ENCODE results near the gene CHAD.

The CHAD gene

GRCh38 chr17:50451943-50452629 is 16.6 kb downstream of the CHAD start:
- no peaks in the 10 kb centered on the region for H3K36me3 ChIP-seq (ENCODE audit: control insufficient read depth, insufficient read depth, low read length)
- H3K27ac ChIP-seq (ENCODE audit: low read depth, low read length) = no peak overlapping the region
- H3K4me1 ChIP-seq (ENCODE audit: control insufficient read depth, insufficient read depth, low read length) = no peaks in the 10 kb centered on the region
- H3K9ac ChIP-seq (ENCODE audit: low read depth, low read length) = no peak overlapping the region
- H3K4me3 ChIP-seq (ENCODE audit: low read depth, low read length) = no peak overlapping the region
- no peaks in the 10 kb centered on the region for H3K9me3 ChIP-seq (ENCODE audit: control insufficient read depth, insufficient read depth, low read length)
- no peaks in the 10 kb centered on the region for H3K27me3 ChIP-seq (ENCODE audit: control insufficient read depth, insufficient read depth, low read length)

GRCh38 chr17:50448643-50449042 is 20.0 kb downstream of the CHAD start:
- no peak overlapping the region for H3K27ac ChIP-seq (ENCODE audit: low read depth, low read length)
- peaks cover 2% of the 10 kb centered on the region; the same call in 1 of the 2 replicates for H3K4me1 ChIP-seq (ENCODE audit: control insufficient read depth, insufficient read depth, low read length)
- H3K36me3 ChIP-seq (ENCODE audit: control insufficient read depth, insufficient read depth, low read length) = no peaks in the 10 kb centered on the region
- H3K4me3 ChIP-seq (ENCODE audit: low read depth, low read length) = no peak overlapping the region
- H3K9ac ChIP-seq (ENCODE audit: low read depth, low read length) = no peak overlapping the region
- no peaks in the 10 kb centered on the region for H3K9me3 ChIP-seq (ENCODE audit: control insufficient read depth, insufficient read depth, low read length)
- no peaks in the 10 kb centered on the region for H3K27me3 ChIP-seq (ENCODE audit: control insufficient read depth, insufficient read depth, low read length)

- no peaks in the 10 kb centered on the region for H3K27me3 ChIP-seq (ENCODE audit: control insufficient read depth, insufficient read depth, low read length)
- no peaks in the 10 kb centered on the region for H3K36me3 ChIP-seq (ENCODE audit: control insufficient read depth, insufficient read depth, low read length)
- no peak overlapping the region for H3K9ac ChIP-seq (ENCODE audit: low read depth, low read length)
- H3K27ac ChIP-seq (ENCODE audit: low read depth, low read length) = no peak overlapping the region
- no peaks in the 10 kb centered on the region for H3K9me3 ChIP-seq (ENCODE audit: control insufficient read depth, insufficient read depth, low read length)
- no peak overlapping the region for H3K4me3 ChIP-seq (ENCODE audit: low read depth, low read length)
- H3K4me1 ChIP-seq (ENCODE audit: control insufficient read depth, insufficient read depth, low read length) = peaks cover 8% of the 10 kb centered on the region; the same call in 1 of the 2 replicates
Measured at GRCh38 chr17:50447870-50448595, 20.6 kb downstream of the CHAD start.

GRCh38 chr17:50445730-50446325 is 22.9 kb downstream of the CHAD start:
- Histone ChIP-seq H3K4me3 (ENCODE audit: low read depth, low read length) (no peak overlapping the region), H3K9me3 (ENCODE audit: control insufficient read depth, insufficient read depth, low read length) (no peaks in the 10 kb centered on the region), H3K36me3 (ENCODE audit: control insufficient read depth, insufficient read depth, low read length) (no peaks in the 10 kb centered on the region), H3K27me3 (ENCODE audit: control insufficient read depth, insufficient read depth, low read length) (no peaks in the 10 kb centered on the region), H3K4me1 (ENCODE audit: control insufficient read depth, insufficient read depth, low read length) (peaks cover 8% of the 10 kb centered on the region; the same call in 1 of the 2 replicates), H3K27ac (ENCODE audit: low read depth, low read length) (no peak overlapping the region), H3K9ac (ENCODE audit: low read depth, low read length) (no peak overlapping the region)

GRCh38 chr17:50444841-50445715 is 23.6 kb downstream of the CHAD start:
- Histone ChIP-seq H3K27ac (ENCODE audit: low read depth, low read length) (no peak overlapping the region), H3K36me3 (ENCODE audit: control insufficient read depth, insufficient read depth, low read length) (no peaks in the 10 kb centered on the region), H3K4me3 (ENCODE audit: low read depth, low read length) (no peak overlapping the region), H3K9me3 (ENCODE audit: control insufficient read depth, insufficient read depth, low read length) (no peaks in the 10 kb centered on the region), H3K27me3 (ENCODE audit: control insufficient read depth, insufficient read depth, low read length) (no peaks in the 10 kb centered on the region), H3K4me1 (ENCODE audit: control insufficient read depth, insufficient read depth, low read length) (peaks cover 8% of the 10 kb centered on the region), H3K9ac (ENCODE audit: low read depth, low read length) (no peak overlapping the region)

- H3K9ac ChIP-seq (ENCODE audit: low read depth, low read length) = no peak overlapping the region
- no peaks in the 10 kb centered on the region for H3K36me3 ChIP-seq (ENCODE audit: control insufficient read depth, insufficient read depth, low read length)
- no peak overlapping the region for H3K27ac ChIP-seq (ENCODE audit: low read depth, low read length)
- no peaks in the 10 kb centered on the region for H3K9me3 ChIP-seq (ENCODE audit: control insufficient read depth, insufficient read depth, low read length)
- H3K4me1 ChIP-seq (ENCODE audit: control insufficient read depth, insufficient read depth, low read length) = peaks cover 8% of the 10 kb centered on the region
- no peaks in the 10 kb centered on the region for H3K27me3 ChIP-seq (ENCODE audit: control insufficient read depth, insufficient read depth, low read length)
- H3K4me3 ChIP-seq (ENCODE audit: low read depth, low read length) = no peak overlapping the region
Measured at GRCh38 chr17:50443505-50443974, 25.1 kb downstream of the CHAD start.

- no peaks in the 10 kb centered on the region for H3K27me3 ChIP-seq (ENCODE audit: control insufficient read depth, insufficient read depth, low read length)
- no peak overlapping the region for H3K4me3 ChIP-seq (ENCODE audit: low read depth, low read length)
- no peak overlapping the region for H3K9ac ChIP-seq (ENCODE audit: low read depth, low read length)
- no peaks in the 10 kb centered on the region for H3K9me3 ChIP-seq (ENCODE audit: control insufficient read depth, insufficient read depth, low read length)
- H3K27ac ChIP-seq (ENCODE audit: low read depth, low read length) = no peak overlapping the region
- H3K36me3 ChIP-seq (ENCODE audit: control insufficient read depth, insufficient read depth, low read length) = no peaks in the 10 kb centered on the region
- H3K4me1 ChIP-seq (ENCODE audit: control insufficient read depth, insufficient read depth, low read length) = peaks cover 8% of the 10 kb centered on the region
Measured at GRCh38 chr17:50440838-50441829, 27.5 kb downstream of the CHAD start.

GRCh38 chr17:50440172-50440837 is 28.4 kb downstream of the CHAD start:
- no peak overlapping the region for H3K27ac ChIP-seq (ENCODE audit: low read depth, low read length)
- H3K4me1 ChIP-seq (ENCODE audit: control insufficient read depth, insufficient read depth, low read length) = peaks cover 8% of the 10 kb centered on the region
- H3K9me3 ChIP-seq (ENCODE audit: control insufficient read depth, insufficient read depth, low read length) = no peaks in the 10 kb centered on the region
- no peak overlapping the region for H3K4me3 ChIP-seq (ENCODE audit: low read depth, low read length)
- no peak overlapping the region for H3K9ac ChIP-seq (ENCODE audit: low read depth, low read length)
- H3K27me3 ChIP-seq (ENCODE audit: control insufficient read depth, insufficient read depth, low read length) = no peaks in the 10 kb centered on the region
- H3K36me3 ChIP-seq (ENCODE audit: control insufficient read depth, insufficient read depth, low read length) = no peaks in the 10 kb centered on the region

- Histone ChIP-seq H3K4me3 (ENCODE audit: low read depth, low read length) (no peak overlapping the region), H3K27me3 (ENCODE audit: control insufficient read depth, insufficient read depth, low read length) (no peaks in the 10 kb centered on the region), H3K9ac (ENCODE audit: low read depth, low read length) (no peak overlapping the region), H3K4me1 (ENCODE audit: control insufficient read depth, insufficient read depth, low read length) (peaks cover 8% of the 10 kb centered on the region), H3K36me3 (ENCODE audit: control insufficient read depth, insufficient read depth, low read length) (no peaks in the 10 kb centered on the region), H3K27ac (ENCODE audit: low read depth, low read length) (no peak overlapping the region), H3K9me3 (ENCODE audit: control insufficient read depth, insufficient read depth, low read length) (no peaks in the 10 kb centered on the region)
Measured at GRCh38 chr17:50439008-50439407, 29.7 kb downstream of the CHAD start.
